Esophagus muscularis mucosa (tissue), 3 donors: Measurements from ENCODE around the gene KLC1.

ENCODE experiments used
- CTCF ChIP-seq, 3 experiments: fragments of 200-600 bp in 2 of 3; fragments of 450-650 bp in 1 of 3; sonication (generic) in 2 of 3; IDR thresholded peaks; one replicate each; pipeline ENCODE4 v1.5.1; 2017 to 2019; ENCODE audit warnings: antibody characterized with exemption in 3 of 3, mild to moderate bottlenecking in 2 of 3, moderate library complexity in 1 of 3
- POLR2A ChIP-seq: fragments of 450-650 bp; IDR thresholded peaks from one replicate; pipeline ENCODE4 v1.6.1; 2017; ENCODE audit warnings: antibody characterized with exemption, moderate library complexity, mild to moderate bottlenecking, low read depth
- POLR2AphosphoS5 ChIP-seq, 2 donors: sonication (generic); formaldehyde crosslinking; IDR thresholded peaks; one replicate each; pipeline ENCODE4 v1.6.1; 2017; ENCODE audit warnings: antibody characterized with exemption in 2 of 2

GRCh38 chr14:103706551-103707328 lies 77.7 kb downstream of the KLC1 start:
- TF ChIP-seq CTCF (IDR thresholded peaks at IDR 0.05) (no peak), POLR2A (no peak), POLR2AphosphoS5 (IDR thresholded peaks at IDR 0.05) (no peak)
